ENCODE measurements around the gene SMC6.

Gene SMC6

DNA sequence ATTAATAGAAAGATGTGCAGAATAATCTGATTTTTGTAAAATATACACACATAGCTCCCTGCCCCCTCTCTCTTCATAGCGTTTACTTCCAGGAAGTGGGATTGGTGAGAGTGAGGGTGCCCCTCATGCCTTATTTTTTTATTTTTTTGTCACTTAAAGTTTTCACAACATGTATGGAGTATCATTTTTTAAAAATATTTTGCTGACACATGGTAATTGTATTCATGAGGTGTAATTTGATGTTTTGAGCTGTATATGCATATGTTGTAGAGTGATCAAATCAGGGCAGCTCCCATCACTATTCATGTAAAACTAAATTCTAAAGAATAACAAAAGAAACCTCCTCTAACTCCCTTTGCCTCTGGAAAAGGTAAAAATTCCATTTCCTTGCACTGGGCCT lies 138.5 kb downstream of the SMC6 start:
- DNase-seq: no peak

DNA sequence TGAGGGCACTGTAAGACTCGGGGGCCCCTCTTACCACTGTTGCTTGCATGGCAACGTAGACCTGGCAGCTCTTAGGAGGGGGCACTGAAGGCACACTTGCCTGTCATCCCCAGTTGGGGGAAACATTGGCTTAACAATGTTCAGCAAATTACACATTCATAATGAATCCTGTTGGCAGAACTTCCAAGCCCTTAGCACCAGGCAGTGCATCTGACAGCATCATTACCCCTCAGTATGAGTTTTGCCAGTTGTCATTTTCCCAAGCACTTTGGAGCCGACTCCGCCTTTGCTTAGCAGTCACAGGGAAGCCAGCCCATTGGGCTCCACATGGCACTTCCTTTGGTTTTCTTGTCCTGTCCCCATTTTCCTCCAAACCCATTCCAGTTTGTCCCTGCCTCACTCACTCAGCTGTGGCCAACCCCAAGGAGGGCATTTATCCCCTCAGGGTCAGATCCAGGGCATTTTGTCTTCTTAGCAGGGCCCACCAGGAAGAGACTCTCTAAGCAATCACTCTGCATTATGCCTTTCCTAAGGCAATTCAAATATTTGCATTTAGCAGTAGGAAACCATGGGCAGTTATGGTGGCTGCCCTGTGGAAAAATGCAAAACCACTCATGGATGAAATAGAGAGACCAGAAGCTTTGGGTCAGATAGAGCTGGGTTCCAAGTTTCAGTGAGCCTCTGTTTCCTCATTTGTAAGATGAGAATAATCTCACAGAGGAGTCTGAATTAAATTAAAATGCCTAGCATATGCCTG lies 139.3 kb downstream of the SMC6 start:
- DNase-seq: no peak

Measured in HCEC 1CT (cell line).